Liver (tissue), 9 donors: ENCODE results near the gene PPM1E. TPM values are rescaled to one million over a fixed set of nuclear protein-coding genes. Genes with fewer than 3 reads are reported as not detected.

ENCODE experiments used
- DNase-seq: peaks from one replicate; pipeline ENCODE4 v3.0.0-alpha.2; 2017; ENCODE audit warnings: low spot score
- H3K27ac ChIP-seq, 2 donors: one replicate each; pipeline ENCODE4 v1.7.0; 2013; ENCODE audit warnings: inconsistent platforms in 2 of 2, low read length in 2 of 2, control low read depth in 1 of 2, low read depth in 1 of 2, mild to moderate bottlenecking in 1 of 2
- H3K27me3 ChIP-seq, 4 donors: one replicate each; pipeline versions ENCODE4 v1.6.1 to v1.7.0; 2013; ENCODE audit warnings: low read length in 3 of 4, inconsistent platforms in 1 of 4, mild to moderate bottlenecking in 1 of 4, moderate library complexity in 1 of 4; ENCODE audit not compliant: control insufficient read depth in 4 of 4, insufficient read depth in 4 of 4
- H3K36me3 ChIP-seq, 4 donors: one replicate each; pipeline versions ENCODE4 v1.6.1 to v1.7.0; 2013; ENCODE audit warnings: low read length in 3 of 4, mild to moderate bottlenecking in 3 of 4, low read depth in 1 of 4, moderate library complexity in 1 of 4; ENCODE audit not compliant: control insufficient read depth in 4 of 4, insufficient read depth in 3 of 4
- H3K4me1 ChIP-seq, 4 donors: one replicate each; pipeline versions ENCODE4 v1.6.1 to v1.7.0; 2013; ENCODE audit warnings: low read length in 3 of 4, mild to moderate bottlenecking in 3 of 4, moderate library complexity in 1 of 4; ENCODE audit not compliant: control insufficient read depth in 4 of 4, insufficient read depth in 4 of 4
- H3K4me3 ChIP-seq, 3 donors: one replicate each; pipeline versions ENCODE4 v1.6.1 to v1.7.0; 2013; ENCODE audit warnings: low read length in 3 of 3, control low read depth in 1 of 3, low read depth in 1 of 3, mild to moderate bottlenecking in 1 of 3
- H3K9ac ChIP-seq, 2 donors: one replicate each; pipeline ENCODE4 v1.7.0; 2013; ENCODE audit warnings: low read length in 2 of 2, mild to moderate bottlenecking in 2 of 2, moderate library complexity in 2 of 2, control low read depth in 1 of 2, low read depth in 1 of 2
- H3K9me3 ChIP-seq, 4 donors: one replicate each; pipeline versions ENCODE4 v1.6.1 to v1.7.0; 2013; ENCODE audit warnings: low read length in 3 of 4; ENCODE audit not compliant: control insufficient read depth in 4 of 4
- EGR1 ChIP-seq, 2 donors: IDR thresholded peaks; 2 replicates each; pipeline ENCODE4 v1.6.1; 2016 to 2018; ENCODE audit warnings: antibody characterized with exemption in 2 of 2, low read depth in 2 of 2
- FOXA1 ChIP-seq: IDR thresholded peaks from 2 replicates; pipeline ENCODE4 v1.6.1; 2016; ENCODE audit warnings: antibody characterized with exemption
- FOXA2 ChIP-seq: IDR thresholded peaks from 2 replicates; pipeline ENCODE4 v1.6.1; 2016; ENCODE audit warnings: antibody characterized with exemption
- GABPA ChIP-seq, 2 donors: IDR thresholded peaks in 1 of 2; conservative IDR thresholded peaks in 1 of 2; 2 replicates each; pipeline ENCODE4 v1.6.1; 2016; ENCODE audit warnings: antibody characterized with exemption in 2 of 2, mild to moderate bottlenecking in 1 of 2, moderate library complexity in 1 of 2
- HNF4G ChIP-seq: IDR thresholded peaks from 2 replicates; pipeline ENCODE4 v1.6.1; 2016; ENCODE audit warnings: antibody characterized with exemption
- NR2F2 ChIP-seq: IDR thresholded peaks from 2 replicates; pipeline ENCODE4 v1.6.1; 2016; ENCODE audit warnings: antibody characterized with exemption
- RAD21 ChIP-seq, 2 donors: IDR thresholded peaks; 2 replicates each; pipeline ENCODE4 v1.6.1; 2016; ENCODE audit warnings: antibody characterized with exemption in 2 of 2, mild to moderate bottlenecking in 2 of 2
- RXRA ChIP-seq, 2 donors: IDR thresholded peaks; 2 replicates each; pipeline ENCODE4 v1.6.1; 2017 to 2018; ENCODE audit warnings: antibody characterized with exemption in 2 of 2, mild to moderate bottlenecking in 1 of 2
- SP1 ChIP-seq: IDR thresholded peaks from 2 replicates; pipeline ENCODE4 v1.6.1; 2018; ENCODE audit warnings: antibody characterized with exemption, mild to moderate bottlenecking
- TAF1 ChIP-seq: conservative IDR thresholded peaks from 2 replicates; pipeline ENCODE4 v1.6.1; 2016; ENCODE audit warnings: antibody characterized with exemption, mild to moderate bottlenecking
- WGBS: extraction: QIAGEN DNeasy Blood & Tissue Kit; methylation state at CpG from one replicate; pipeline ENCODE4 v1.1.7; 2013; 5-methylcytosine and 5-hydroxymethylcytosine counted together
- polyA plus RNA-seq, 2 donors: library from polyadenylated mRNA; stranded (reverse) in 1 of 2; unstranded in 1 of 2; fragments of 200-250 nt in 1 of 2; fragments of >200 nt in 1 of 2; fragmentation: Nextera tagmentation in 1 of 2; extraction: Ambion mirVana in 1 of 2; gene quantifications; one replicate each; pipeline versions ENCODE4 v1.2.1 to v1.2.3, GENCODE V29; 2013 to 2015
- total RNA-seq, 2 donors: library from RNA; depleted of rRNA; stranded (reverse); fragments of >200 nt; gene quantifications; one replicate each; pipeline ENCODE4 v1.2.3, GENCODE V29; 2014
- TF ChIP-seq, protein P1 (sequence below): IDR thresholded peaks from 2 replicates; pipeline ENCODE4 v1.6.1; 2016; ENCODE audit warnings: antibody characterized with exemption
- donor health status: healthy.
- donor health status: healthy.
- donor health status: healthy.
- donor health status: healthy.
- donor health status: healthy.

PPM1E gene
- total and polyA plus RNA-seq, 4 donors = 0.25 to 0.61 (median 0.50) TPM; not detected in 1

DNA sequence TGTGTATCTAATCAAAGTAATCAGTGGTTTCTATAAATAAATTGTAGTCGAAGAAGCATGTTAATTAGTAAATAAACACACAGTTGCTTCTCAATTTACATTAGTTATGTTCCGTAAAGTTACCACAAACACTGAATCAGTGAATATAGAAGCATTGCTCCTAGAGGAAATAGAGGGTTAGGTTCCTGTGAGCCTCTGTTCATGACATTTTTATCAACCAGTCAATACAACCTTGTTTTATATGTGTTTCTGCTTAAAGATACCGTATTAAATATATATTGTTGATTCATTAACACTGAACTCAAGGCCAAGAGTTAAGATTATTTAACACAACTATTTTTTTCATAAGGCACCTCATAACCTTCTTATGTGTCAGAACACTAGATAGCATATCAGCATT lies 134.3 kb downstream of the PPM1E start:
- Histone ChIP-seq H3K36me3 (peaks cover 0 to 2% (median 0%) of the 10 kb centered on the region in 4 donors), H3K27me3 (no peaks in the 10 kb centered on the region), H3K9ac (no peak overlapping the region), H3K4me3 (no peak overlapping the region), H3K4me1 (no peaks in the 10 kb centered on the region), H3K9me3 (peaks cover 0 to 6% (median 1%) of the 10 kb centered on the region in 4 donors), H3K27ac (no peak overlapping the region)
- TF ChIP-seq RAD21 (IDR thresholded peaks at IDR 0.05) (no peak), SP1 (no peak), GABPA (IDR thresholded peaks at IDR 0.05 in 1 of 2, conservative IDR thresholded peaks at IDR 0.05 in 1 of 2) (no peak)
- 93% methylated on average over 3 of the region's 3 CpGs for WGBS
- DNase-seq = no peak

DNA sequence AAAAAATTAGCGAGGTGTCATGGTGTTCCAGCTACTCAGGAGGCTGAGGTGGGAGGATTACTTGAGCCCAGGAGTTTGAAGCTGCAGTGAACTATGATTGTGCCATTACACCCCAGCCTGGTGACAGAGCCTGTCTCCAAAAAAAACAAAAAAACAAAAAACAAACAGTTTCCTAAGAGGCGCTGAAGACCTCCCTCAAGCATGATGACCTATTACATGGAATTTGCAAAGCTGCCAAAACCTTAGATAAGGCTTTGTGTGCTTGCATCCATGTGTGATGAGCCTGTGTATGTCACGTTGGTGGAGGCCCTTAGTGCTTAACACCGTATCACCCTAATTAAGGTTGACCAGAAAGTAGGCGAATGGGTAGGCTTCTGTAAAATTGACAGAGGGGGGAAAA lies 143.5 kb downstream of the PPM1E start:
- 70% methylated on average over 5 of the region's 5 CpGs for WGBS
- Histone ChIP-seq H3K36me3 (no peaks in the 10 kb centered on the region), H3K27me3 (no peaks in the 10 kb centered on the region), H3K4me1 (no peaks in the 10 kb centered on the region), H3K9me3 (peaks cover 0 to 5% (median 1%) of the 10 kb centered on the region in 4 donors), H3K9ac (no peak overlapping the region), H3K27ac (no peak overlapping the region), H3K4me3 (no peak overlapping the region)
- DNase-seq = no peak
- TF ChIP-seq, protein P1, sequence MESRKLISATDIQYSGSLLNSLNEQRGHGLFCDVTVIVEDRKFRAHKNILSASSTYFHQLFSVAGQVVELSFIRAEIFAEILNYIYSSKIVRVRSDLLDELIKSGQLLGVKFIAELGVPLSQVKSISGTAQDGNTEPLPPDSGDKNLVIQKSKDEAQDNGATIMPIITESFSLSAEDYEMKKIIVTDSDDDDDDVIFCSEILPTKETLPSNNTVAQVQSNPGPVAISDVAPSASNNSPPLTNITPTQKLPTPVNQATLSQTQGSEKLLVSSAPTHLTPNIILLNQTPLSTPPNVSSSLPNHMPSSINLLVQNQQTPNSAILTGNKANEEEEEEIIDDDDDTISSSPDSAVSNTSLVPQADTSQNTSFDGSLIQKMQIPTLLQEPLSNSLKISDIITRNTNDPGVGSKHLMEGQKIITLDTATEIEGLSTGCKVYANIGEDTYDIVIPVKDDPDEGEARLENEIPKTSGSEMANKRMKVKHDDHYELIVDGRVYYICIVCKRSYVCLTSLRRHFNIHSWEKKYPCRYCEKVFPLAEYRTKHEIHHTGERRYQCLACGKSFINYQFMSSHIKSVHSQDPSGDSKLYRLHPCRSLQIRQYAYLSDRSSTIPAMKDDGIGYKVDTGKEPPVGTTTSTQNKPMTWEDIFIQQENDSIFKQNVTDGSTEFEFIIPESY = no peak
- TF ChIP-seq FOXA1 (no peak), FOXA2 (no peak), NR2F2 (no peak)

DNA sequence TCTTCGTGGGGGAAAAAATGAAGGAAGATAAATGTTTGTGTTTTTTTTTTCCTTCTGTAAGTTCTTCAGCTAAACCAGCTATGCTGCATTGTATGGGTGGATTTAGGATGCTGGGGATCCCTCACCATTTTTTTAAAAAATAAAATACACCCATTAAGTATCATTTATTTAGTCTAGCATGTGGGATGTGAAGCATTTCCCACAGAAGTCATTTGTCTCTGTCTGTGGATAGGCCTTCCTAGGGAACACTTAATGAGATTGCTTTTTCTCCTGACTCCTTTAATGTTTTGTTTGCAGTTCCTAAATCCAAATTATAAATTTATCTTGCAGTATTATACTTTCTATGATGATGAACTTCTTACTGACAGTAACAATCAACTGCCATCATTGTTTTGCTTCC lies 146.7 kb downstream of the PPM1E start:
- Histone ChIP-seq H3K27ac (no peak overlapping the region), H3K36me3 (no peaks in the 10 kb centered on the region), H3K9me3 (no peaks in the 10 kb centered on the region), H3K9ac (no peak overlapping the region), H3K4me1 (no peaks in the 10 kb centered on the region), H3K27me3 (no peaks in the 10 kb centered on the region), H3K4me3 (no peak overlapping the region)
- 90% methylated on average over 1 of the region's 1 CpG for WGBS
- TF ChIP-seq TAF1 (no peak), EGR1 (IDR thresholded peaks at IDR 0.05; ENCODE audit: low read depth in 2 of 2) (no peak)
- no peak for DNase-seq

DNA sequence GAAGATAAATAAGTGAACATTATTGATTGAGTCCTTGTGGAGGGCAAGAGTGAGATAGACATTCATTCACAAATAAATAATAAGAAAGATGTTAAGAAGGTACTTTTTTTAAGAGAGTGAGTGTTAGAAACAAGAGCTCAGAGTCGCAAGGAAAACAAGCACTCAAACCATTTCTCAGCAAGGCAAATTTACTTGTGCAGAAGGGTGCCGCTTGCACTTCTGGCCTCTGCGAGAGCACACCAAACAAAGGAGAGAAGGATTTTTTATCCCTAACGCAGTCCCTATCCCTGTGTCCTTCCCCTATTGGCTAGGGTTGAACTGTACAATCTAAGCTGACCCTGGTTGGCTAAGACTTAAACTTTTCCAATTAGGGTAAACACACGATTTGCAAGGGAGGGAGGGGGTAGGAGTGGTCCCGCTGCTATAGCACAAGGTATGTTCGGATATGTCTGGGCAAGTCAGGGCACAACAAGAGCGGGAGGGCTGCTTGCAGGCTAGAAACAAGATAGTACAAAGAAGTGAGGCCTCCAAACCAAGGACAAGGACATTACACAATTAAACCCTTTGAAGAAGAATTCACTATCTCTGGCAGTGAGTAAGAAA lies 156.2 kb downstream of the PPM1E start:
- Histone ChIP-seq H3K4me1 (peaks cover 0 to 10% (median under 1%) of the 10 kb centered on the region in 4 donors), H3K27ac (no peak overlapping the region), H3K9ac (no peak overlapping the region), H3K36me3 (no peaks in the 10 kb centered on the region), H3K9me3 (peaks cover 4 to 12% (median 7%) of the 10 kb centered on the region in 4 donors), H3K27me3 (no peaks in the 10 kb centered on the region), H3K4me3 (no peak overlapping the region)
- WGBS = 90% methylated on average over 8 of the region's 8 CpGs
- DNase-seq = no peak
- TF ChIP-seq RXRA (IDR thresholded peaks at IDR 0.05) (no peak), TAF1 (no peak), HNF4G (no peak), GABPA (IDR thresholded peaks at IDR 0.05 in 1 of 2, conservative IDR thresholded peaks at IDR 0.05 in 1 of 2) (no peak)
